DMS53 (cell line): ENCODE results near the gene FRYL.
"Not testable (repeated sequence)": the region's sequence is repeated elsewhere in the genome, so short reads cannot be mapped to it uniquely, and the experiment has no call there.

Source experiments
- DNase-seq: peaks from one replicate; lab custom pipeline; 2025; lab: John Stamatoyannopoulos, UW

Gene FRYL

DNA sequence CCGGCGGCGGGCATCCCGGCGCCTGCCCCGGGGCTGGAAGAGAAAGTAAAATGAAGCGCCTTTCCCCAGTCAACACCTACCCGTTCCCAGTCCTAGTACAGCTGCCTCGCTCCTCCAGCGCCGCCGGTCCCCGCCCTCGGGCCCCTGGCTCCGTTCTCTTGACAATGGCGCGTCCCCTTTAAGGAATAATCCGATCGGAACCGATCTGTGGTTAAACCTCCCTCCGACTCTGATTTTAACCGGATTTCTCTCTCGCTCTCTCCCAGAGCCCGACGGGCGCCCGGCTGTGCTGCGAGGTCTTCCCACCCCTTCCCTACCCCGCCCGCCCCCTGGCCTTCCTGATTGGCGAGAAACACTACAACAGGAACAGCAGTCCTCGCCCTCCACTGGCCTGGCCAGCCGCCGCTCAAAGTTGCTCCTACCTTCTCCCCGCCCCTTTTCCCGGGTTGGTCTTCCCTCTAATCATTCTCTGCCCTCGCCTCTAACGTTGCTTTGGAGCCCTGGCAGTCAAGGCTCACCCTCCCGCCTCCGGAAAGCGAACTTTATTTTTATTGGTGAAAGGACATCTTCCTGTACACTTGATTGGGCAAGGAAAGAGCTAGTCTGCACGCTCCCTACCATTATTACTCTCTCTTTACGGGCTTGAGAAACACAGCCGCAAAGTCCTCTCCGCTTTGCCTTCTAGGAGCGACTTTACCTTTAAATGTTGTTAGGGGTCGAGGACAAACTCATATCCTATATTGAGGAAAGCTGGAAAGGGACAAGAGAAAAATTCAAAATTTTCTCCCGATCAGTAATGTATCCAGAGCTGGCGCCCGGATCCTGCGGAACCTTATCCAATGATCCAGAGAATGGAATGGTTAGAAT is at the start of gene FRYL:
TSS of gene FRYL (minus strand) at position 282 of the 867 bp plus-strand sequence. CDS start 145,869 bp downstream, outside the sequence.
- DNase-seq: peak; percentile 100

DNA sequence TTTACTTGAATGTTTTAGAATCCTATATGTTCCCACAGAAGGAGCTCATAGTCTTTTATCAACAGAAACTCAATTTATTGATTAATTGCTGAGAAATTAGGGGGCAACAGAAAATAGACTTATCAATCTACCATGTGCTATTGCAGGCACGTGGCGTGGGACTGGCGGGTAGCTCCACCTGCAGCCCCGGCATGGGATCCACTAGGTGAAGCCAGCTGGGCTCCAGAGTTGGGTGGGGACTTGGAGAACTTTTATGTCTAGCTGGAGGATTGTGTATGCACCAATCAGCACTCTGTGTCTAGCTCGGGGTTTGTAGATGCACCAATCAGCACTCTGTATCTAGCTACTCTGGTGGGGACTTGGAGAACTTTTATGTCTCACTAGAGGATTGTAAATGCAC is 47.5 kb upstream of the FRYL start:
- no peak for DNase-seq

DNA sequence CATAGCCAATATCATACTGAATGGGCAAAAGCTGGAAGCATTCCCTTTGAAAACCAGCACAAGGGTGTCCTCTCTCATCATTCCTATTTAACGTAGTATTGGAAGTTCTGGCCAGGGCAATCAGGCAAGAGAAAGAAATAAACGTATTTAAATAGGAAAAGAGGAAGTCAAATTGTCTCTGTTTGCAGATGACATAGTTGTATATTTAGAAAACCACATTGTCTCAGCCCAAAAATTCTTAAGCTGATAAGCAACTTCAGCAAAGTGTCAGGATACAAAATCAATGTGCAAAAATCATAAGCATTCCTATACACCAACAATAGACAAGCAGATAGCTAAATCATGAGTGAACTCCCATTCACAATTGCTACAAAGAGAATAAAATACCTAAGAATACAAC is 41.4 kb upstream of the FRYL start:
- DNase-seq: not testable (repeated sequence)

DNA sequence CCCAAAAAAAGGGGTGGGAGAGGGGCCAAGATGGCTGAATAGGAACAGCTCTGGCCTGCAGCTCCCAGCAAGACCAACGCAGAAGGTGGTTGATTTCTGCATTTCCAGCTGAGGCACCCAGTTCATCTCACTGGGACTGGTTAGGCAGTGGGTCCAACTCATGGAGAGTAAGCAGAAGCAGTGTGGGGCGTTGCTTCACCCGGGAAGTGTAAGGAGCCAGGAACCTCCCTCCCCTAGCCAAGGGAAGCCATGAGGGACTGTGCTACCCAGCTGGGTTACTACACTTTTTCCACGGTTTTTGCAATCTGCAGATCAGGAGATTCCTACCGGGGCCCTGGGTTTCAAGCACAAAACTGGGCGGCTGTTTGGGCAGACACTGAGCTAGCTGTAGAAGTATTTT is 36.9 kb upstream of the FRYL start:
- DNase-seq: no peak

DNA sequence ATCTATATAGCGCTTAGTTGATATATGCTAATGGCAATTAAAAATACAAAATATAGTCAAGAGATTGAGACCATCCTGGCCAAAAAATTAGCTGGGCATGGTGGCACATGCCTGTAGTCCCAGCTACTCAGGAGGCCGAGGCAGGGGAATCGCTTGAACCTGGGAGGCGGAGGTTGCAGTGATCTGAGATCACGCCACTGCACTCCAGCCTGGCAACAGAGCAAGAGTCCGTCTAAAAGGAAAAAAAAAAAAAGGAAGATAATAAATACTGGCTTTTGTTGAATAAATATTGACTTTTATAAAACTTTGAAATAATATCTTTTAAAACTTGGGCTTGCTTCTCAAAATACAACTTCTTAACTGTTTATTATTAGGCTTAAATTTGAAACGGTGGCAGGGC is 36.2 kb upstream of the FRYL start:
- not testable (repeated sequence) for DNase-seq

DNA sequence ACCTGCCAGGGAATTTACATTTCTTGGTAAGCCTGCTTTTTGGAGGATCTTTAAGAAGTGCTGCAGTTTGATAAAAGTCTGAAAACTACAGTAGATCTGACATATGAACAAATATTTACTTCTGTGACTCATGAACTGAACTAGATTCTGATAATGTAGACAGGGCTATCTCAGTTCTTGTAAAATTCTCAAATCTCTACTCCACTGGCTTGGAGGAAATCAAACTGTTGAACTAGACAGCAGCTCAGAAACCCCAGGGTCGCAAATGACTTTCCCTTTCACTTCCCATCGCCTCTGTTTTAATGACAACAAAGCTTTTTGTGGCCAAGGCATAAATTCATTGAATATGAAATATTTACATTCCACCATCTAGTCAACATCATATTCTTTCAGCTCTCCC is 35.4 kb upstream of the FRYL start:
- DNase-seq: peak; percentile 39

DNA sequence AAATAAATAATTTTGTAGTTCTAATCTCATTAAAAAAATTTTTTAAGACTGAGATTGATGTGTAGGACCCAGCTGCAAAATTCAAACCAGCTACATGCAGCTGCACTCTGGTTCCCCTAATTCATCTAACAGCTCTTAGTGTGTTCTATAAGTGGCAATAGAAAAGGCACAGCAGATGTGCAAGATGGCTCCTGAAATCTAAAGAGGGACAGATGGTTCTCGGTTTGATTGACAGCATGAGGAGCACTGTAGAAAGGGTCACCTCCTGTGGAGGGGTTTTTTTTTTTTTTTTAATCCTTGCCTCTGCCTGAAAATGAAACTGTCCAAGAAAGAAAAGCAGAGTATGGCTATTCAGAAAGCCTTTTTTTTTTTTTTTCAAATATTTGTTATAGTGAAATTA is 33.9 kb upstream of the FRYL start:
- DNase-seq: peak; percentile 88

DNA sequence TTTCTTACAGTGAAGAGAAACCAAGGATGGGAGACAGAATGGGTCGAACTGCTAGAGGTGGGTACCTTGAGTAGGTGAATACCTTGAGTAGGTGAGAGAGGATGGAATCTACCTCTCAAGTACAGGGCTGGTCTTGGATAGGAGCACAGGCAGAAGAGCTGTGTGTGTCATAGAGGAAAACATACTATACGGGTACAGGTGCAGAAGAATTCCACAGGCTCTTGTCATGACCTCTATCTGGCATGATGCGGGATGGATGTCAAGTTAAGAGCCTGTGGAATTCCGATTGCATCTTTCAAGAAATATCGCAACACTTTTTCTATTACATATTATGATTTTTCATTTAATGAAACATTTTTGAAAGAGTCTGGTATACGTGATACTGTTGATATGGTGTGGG is 32.8 kb upstream of the FRYL start:
- DNase-seq: no peak

DNA sequence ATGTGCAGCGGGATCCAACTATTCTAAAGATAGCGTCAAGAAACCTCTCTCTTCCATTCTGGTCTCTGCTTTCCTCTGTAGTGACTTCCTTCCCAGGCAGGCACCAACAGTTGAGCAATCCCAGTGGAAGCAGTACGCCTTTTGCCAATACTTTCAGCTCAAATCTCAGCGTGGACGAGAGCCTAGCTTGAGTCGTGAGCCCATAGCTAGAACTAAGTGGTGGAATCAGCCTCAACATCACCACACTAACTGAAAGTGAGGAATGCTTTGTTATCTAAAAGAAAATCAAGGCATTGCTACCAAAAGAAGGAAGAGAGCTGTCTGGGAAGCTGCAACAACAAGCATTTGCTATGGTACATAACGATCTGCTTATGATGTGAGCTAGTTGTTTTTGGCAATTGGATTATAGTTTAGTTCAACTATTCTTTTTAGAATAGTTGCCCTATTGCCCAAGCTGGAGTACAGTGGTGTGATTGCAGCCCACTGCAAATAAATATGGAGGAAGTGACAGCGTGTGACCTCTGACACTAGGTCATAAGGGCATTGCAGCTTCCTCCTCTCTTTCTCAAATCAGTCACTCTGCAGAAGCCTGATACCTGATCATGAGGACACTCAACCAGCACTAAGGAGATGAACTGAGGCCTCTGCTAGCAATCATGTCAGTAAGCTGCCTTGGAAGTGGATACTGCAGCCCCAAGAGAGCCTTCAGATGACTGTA is 24.7 kb upstream of the FRYL start:
- DNase-seq: no peak

DNA sequence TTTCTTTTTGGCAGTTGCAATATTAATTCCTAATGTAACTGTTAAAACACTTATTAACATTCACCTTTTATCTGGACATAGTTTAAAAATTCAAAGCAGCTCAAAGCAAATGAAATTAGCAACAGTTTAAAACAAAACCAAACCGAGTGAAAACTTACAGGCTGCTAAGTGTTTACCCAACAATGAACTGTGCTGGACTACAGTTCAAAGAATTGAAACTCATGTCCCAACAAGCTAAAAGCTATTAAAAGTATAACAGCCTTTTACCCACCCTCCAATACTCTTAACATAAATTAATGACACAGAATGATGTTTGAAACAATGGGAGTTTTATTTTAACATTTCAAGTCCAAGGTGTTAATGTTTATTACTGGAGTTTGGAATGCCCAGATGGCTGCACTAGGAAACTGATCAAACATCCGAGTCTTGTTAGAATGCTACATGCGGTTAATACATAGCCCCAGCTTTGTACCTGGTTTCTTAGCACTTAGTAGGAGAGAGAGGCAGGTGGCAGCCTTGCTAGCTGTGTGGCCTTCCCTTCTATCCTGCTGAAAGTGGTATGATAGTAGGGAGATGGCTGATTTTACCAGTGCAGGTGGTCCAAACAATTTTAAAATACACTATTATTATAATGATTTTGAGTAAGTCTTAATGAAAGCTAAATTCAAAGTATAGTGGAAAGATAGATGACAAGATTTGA is 21.1 kb upstream of the FRYL start:
- DNase-seq: no peak

DNA sequence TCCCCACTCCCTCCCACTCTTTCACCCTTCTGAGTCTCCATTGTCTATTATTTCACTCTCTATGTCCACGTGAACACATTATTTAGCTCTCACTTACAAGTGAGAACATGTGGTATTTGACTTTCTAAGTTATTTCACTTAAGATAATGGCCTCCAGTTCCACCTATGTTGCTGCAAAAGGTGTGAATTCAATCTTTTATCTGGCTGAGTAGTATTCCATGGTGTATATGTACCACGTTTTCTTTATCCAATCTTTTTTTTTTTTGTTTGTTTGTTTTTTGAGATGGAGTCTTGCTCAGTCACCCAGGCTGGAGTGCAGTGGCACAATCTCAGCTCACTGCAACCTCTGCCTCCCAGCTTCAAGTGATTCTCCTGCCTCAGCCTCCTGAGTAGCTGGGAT is 20.1 kb upstream of the FRYL start:
- DNase-seq: not testable (repeated sequence)

DNA sequence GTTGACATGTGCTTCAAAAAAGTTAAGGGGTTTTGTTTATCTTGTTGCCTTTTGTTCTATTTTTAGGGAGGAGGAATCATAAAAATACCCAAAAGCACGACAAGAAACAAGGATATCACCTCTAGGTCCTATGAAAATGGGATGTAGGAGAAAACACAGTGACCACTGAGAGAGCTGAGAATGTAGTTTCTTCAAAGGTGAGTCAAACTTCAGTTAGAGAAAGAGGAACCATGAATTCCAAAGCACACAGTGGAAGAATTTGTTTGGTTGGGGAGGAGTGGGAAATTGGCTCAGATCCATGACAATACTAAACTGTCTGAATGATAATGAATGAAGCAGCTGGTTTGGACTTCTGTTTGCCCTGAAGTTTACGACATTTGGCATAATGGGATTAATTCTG is 19.1 kb upstream of the FRYL start:
- no peak for DNase-seq

DNA sequence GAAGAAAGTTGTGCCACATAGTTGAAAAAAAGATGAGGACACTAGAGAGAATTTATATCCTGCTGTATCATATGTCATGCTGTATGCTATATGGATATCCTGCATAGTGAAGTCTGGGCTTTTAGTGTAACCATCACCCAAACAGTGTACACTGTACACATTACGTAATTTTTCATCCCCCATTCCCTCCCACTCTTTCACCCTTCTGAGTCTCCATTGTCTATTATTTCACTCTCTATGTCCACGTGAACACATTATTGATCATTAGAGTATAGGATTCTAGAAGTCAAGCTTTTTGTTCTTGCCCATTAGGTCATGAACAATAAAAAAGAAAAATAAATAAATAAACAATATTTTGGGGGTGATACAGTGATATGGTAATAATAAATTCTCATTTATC is 18.0 kb upstream of the FRYL start:
- DNase-seq: no peak

DNA sequence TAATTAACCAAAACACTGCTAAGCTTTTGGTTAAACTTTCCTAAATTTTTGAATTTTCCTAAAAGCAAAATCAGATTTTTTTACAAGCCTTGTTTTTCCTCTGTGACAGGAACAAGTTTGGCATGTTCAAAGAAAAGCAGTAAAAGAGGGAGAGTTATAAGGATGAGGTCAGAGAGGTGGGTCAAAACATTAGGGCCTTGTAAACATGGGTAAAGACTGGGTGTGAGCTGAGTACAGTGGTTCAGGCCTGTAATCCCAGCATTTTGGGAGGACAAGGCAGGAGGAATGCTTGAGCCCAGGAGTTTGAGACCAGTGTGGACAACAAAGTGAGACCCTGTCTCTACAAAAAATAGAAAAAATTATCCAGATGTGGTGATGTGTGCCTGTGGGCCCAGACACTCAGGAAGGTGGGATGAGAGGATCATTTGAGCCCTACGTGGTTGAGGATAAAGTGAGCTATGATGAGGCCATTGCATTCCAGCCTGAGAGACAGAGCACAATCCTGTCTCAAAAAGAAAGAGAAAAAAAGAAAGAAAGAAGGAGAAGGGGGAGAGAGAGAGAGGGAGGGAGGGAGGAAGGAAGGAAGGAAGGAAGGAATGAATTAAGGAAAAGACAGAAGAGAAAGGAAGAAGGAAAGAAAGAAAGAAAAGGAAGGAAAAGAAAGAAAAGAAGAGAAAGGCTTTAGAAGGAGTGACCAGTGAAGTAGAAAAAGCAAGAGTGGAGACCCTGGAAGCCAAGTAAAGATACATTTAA is 17.0 kb upstream of the FRYL start:
- DNase-seq: no peak

DNA sequence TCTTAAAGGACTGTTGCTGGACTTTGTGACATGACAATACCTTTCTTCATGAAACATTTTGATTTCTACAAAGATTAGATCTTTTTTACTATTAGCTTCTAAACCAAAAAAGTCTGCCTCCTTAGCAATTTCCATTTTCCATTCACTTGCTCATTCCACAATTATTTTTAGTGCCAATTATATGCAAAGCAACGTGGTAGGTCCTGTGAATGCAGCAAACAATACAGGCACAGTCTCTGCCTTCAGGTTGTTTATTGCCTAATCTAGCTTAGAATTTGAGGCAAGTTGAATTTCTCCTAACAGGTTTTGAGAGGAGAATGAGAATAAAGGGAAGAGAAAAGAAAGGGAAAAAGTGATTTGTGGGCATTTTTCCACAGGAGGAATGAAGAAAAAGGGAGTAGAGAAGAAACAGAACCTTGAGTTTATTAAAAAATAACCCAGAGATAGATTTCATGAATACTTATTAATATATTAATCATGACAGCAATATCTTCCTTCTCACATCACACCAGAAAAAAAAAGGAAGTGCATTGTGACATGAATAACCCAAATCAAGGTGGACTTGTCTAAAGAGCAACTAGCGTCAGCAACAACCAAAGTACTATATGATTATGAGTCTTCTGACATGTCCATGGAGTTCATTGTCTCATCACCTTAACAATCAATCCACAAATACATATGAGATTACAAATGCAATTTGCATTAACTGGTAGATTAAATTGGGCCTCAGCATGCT is 16.3 kb upstream of the FRYL start:
- DNase-seq: no peak

DNA sequence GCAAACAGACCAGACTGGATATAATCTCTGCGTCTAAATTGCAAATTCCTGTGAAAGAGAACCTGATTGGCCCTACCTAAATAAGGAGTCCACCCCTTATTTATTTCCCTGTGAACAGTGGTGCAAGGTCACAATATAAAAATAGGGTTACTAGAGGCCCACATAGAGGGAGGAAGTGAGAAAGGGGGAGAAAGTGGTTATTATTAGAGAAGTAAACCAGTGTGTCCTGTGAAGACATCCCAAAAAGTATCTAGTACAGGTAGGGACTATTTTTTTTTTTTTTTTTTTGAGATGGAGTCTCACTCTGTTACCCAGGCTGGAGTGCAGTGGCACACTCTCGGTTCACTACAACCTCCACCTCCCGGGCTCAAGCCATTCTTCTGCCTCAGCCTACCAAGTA is 15.0 kb upstream of the FRYL start:
- DNase-seq: no peak

DNA sequence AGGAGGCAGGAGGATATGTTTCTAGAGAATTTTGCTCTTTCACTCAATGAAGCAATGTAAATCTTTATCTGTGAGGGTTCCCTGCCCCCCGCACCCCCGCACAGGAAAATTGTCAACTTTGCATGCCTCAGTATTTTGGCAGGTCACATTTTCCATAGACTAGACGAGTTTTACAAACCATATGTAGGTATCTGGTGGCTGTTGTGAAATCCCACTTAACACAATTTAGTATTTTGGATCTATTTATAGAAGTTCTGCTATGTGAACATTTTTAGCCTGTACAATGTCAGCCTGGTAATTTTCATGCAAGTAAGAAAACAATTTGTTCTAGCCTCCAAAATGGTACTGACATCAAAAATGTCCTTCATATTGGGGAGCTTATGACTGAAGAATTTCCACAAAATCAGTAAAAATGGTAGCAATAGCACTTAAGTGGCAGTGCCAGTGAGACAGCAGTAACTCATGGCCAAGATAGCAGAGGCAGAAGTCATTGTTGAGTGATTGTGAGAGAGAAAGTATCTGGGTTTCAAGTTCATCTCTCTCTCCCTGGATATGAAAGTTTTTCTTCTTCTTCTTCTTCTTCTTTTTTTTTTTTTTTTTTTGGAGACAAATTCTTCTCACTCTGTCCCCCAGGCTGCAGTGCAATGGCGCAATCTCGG is 12.4 kb upstream of the FRYL start:
- no peak for DNase-seq

DNA sequence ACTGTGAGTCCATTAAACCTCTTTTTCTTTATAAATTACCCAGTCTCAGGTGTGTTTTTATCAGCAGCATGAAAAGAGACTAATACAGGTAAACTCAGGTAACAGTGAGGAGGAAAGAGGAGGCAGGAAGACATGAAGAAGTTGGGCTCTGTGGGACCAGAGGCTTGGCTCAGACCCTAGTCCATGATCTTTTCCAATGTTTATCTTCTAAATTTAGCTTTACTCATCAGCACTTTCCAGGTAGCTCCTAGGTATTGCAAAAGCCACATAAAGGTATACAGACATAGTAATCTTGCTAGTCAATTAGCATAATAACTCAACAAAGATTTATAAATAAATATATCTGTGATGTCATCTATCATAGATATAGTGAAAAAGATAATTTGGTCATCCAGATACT is 11.2 kb upstream of the FRYL start:
- DNase-seq: no peak

DNA sequence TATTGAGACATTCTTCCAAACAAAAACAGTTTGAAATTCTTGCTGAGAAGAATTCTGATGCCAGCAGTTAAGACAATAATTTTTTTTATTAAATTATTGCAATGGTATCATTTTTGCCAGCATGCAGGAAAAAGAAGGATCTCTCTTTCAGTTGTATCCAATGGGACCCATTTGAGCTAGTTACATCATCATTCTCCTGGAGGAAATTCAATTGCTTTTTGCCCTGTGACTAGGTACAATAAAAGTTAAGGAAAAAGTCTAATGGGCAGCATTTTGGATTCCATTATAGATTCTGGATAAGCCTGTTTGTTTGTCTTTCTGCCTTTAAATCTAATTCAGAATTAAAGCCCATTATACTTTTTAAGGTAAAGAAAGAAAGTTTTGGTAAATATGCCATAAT is 10.5 kb upstream of the FRYL start:
- DNase-seq: no peak

DNA sequence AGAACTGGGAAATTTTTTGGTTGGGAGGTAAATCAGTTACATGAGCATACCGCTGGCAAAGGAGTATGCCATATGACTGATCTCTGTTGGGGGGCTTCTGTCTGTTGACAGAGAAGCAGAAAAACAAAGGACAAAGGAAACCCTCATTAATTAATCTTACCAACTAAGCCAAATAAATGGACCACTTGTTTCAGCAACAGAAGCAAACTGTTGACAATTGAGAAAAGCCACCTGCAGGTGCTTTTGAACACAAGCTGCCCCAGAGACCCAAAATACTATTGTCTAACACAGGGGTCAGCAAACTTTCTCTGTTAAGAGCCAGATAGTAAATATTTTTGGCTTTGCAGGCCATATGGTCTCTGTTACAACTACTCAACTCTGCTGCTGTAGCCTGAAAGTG is 7.0 kb upstream of the FRYL start:
- no peak for DNase-seq

DNA sequence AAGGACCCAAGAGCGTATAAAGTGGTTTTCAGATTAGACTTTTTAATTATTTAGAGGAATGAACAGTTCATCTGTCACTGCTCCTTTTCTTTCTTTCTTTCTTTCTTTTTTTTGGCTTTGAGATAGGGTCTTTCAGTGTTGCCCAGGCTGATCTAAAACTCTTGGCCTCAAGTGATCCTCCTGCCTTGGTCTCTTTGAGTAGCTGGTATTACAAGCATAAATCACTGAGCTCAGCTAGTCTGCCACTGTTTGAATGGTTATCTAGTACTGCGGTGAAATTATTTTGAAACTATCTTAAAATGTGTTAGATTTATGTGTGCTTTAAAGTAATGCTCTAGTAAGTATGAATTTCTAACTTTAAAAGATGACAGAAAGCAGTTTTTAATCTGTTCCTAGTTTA is 6.5 kb upstream of the FRYL start:
- DNase-seq: no peak
